K562 (cell line): ENCODE measurements around the gene ATP6V1F. TPM values are rescaled to one million over a fixed set of nuclear protein-coding genes. Genes with fewer than 3 reads are reported as not detected.
A peak's percentile ranks its signal among the peaks of the same experiment; 100 is the strongest.

Experiments
- ATAC-seq: fragments of 200-7000 bp; cut with Tn5 transposase; 3 replicates; pipeline ENCODE4 v1.9.1; 2020; ENCODE audit warnings: moderate library complexity
- BruUV-seq: library from RNA; stranded (reverse); fragments of 400-500 nt; replicated peaks from 2 replicates; lab custom pipeline; 2021; lab: Mats Ljungman, UMichigan
- CTCF ChIA-PET: fragments of 300-600 bp; formaldehyde crosslinking; extraction: SDS; loops from one replicate; lab custom pipeline; 2021; ENCODE audit warnings: low intra/inter-chr PET ratio; lab: Yijun Ruan, JAX
- POLR2A ChIA-PET: fragments of 300-600, 350-650 bp; sonication (Branson Sonifier 250); formaldehyde crosslinking; extraction: SDS; loops from one replicate; lab custom pipeline; 2021; ENCODE audit warnings: antibody characterized with exemption, inconsistent platforms; lab: Yijun Ruan, JAX
- DNase-seq, 4 experiments: peaks; one replicate each; pipeline versions ENCODE4 v3.0.0 to v3.0.0-alpha.2; 2011 to 2018; ENCODE audit warnings: low spot score in 3 of 4, mixed read lengths in 3 of 4; ENCODE audit errors: extremely low read depth in 1 of 4
- FAIRE-seq: peaks from 2 replicates; lab custom pipeline; 2011; peaks lifted over from hg19 to GRCh38; lab: Jason Lieb, UNC
- H2AFZ ChIP-seq: 2 replicates; pipeline ENCODE4 v1.6.0; 2011; ENCODE audit warnings: low read depth, low read length, control low read depth, inconsistent platforms
- H3K27ac ChIP-seq: fragments of 200-600 bp; 3 replicates; pipeline ENCODE4 v1.8.0; 2011; ENCODE audit warnings: low read depth, mild to moderate bottlenecking, control low read depth, inconsistent platforms, low read length, moderate library complexity, mixed read lengths; ENCODE audit errors: extremely low read depth
- H3K27me3 ChIP-seq, 2 experiments: fragments of 300-600 bp in 1 of 2; 2 replicates in 1 of 2; 3 replicates in 1 of 2; pipeline versions ENCODE4 v1.6.0 to v1.8.0; 2011; ENCODE audit warnings: inconsistent platforms in 2 of 2, low read length in 2 of 2, mild to moderate bottlenecking in 1 of 2, mixed read lengths in 1 of 2, moderate library complexity in 1 of 2; ENCODE audit not compliant: control insufficient read depth in 2 of 2, insufficient read depth in 2 of 2
- H3K36me3 ChIP-seq: fragments of 300-600 bp; 3 replicates; pipeline ENCODE4 v1.8.0; 2011; ENCODE audit warnings: mild to moderate bottlenecking, low read length, inconsistent platforms; ENCODE audit not compliant: control insufficient read depth, insufficient read depth
- H3K4me1 ChIP-seq, 2 experiments: fragments of 200-600 bp in 1 of 2; replicated peaks in 1 of 2; 2 replicates in 1 of 2; 3 replicates in 1 of 2; pipeline versions ENCODE4 v1.5.1 to v1.8.0; 2011; ENCODE audit warnings: inconsistent platforms in 2 of 2, low read length in 2 of 2, mild to moderate bottlenecking in 1 of 2, mixed read lengths in 1 of 2, moderate library complexity in 1 of 2; ENCODE audit not compliant: control insufficient read depth in 2 of 2, insufficient read depth in 2 of 2
- H3K4me2 ChIP-seq: 2 replicates; pipeline ENCODE4 v1.6.1; 2011; ENCODE audit warnings: low read length, control low read depth, inconsistent platforms, mixed read lengths; ENCODE audit not compliant: insufficient read depth
- H3K4me3 ChIP-seq: fragments of 200-600 bp; sonication (generic), shearing (Covaris generic); 2 replicates; pipeline ENCODE4 v1.5.1; 2016; ENCODE audit warnings: control low read depth, inconsistent platforms
- H3K79me2 ChIP-seq: fragments of 200-600 bp; 3 replicates; pipeline ENCODE4 v1.8.0; 2011; ENCODE audit warnings: low read length, inconsistent platforms; ENCODE audit not compliant: control insufficient read depth, insufficient read depth
- H3K9ac ChIP-seq, 2 experiments: 2 replicates each; pipeline versions ENCODE4 v1.6.0 to v1.6.1; 2011; ENCODE audit warnings: low read depth in 2 of 2, low read length in 2 of 2, control low read depth in 1 of 2, inconsistent platforms in 1 of 2, mild to moderate bottlenecking in 1 of 2, mixed read lengths in 1 of 2; ENCODE audit not compliant: insufficient read depth in 1 of 2
- H3K9me1 ChIP-seq: one replicate; pipeline ENCODE4 v1.6.0; 2011; ENCODE audit warnings: inconsistent platforms, mild to moderate bottlenecking, low read length, moderate library complexity; ENCODE audit not compliant: control insufficient read depth, insufficient read depth
- H3K9me3 ChIP-seq: replicated peaks from 2 replicates; pipeline ENCODE4 v1.5.1; 2011; ENCODE audit warnings: low read depth, low read length, inconsistent platforms; ENCODE audit not compliant: control insufficient read depth, insufficient read depth
- H4K20me1 ChIP-seq: replicated peaks from 2 replicates; pipeline ENCODE4 v1.6.1; 2011; ENCODE audit warnings: low read length, inconsistent platforms, mixed read lengths; ENCODE audit not compliant: control insufficient read depth, insufficient read depth
- ATF2 ChIP-seq: sonication (generic); formaldehyde crosslinking; IDR thresholded peaks from 2 replicates; pipeline ENCODE4 v1.8.1; 2022; ENCODE audit warnings: missing genetic modification reagents
- CBX1 ChIP-seq: sonication (generic); IDR thresholded peaks from 2 replicates; pipeline ENCODE4 v1.6.1; 2016; ENCODE audit warnings: antibody characterized with exemption, low read depth, mild to moderate bottlenecking
- EHMT2 ChIP-seq: fragments of 450-650 bp; IDR thresholded peaks from 2 replicates; pipeline ENCODE4 v1.6.1; 2018; ENCODE audit warnings: antibody characterized with exemption
- FOXK2 ChIP-seq, 2 experiments: fragments of 450-650 bp; IDR thresholded peaks in 1 of 2; conservative IDR thresholded peaks in 1 of 2; 2 replicates each; pipeline ENCODE4 v1.6.1; 2016; ENCODE audit warnings: low read depth in 2 of 2, mild to moderate bottlenecking in 1 of 2
- KHSRP ChIP-seq: fragments of 450-650 bp; IDR thresholded peaks from 2 replicates; pipeline ENCODE4 v1.6.1; 2017
- MCM3 ChIP-seq: fragments of 450-650 bp; IDR thresholded peaks from 2 replicates; pipeline ENCODE4 v1.6.1; 2016
- MLLT1 ChIP-seq, 2 experiments: fragments of 450-650 bp; IDR thresholded peaks; 2 replicates each; pipeline ENCODE4 v1.6.1; 2016
- NCOA4 ChIP-seq: fragments of 450-650 bp; IDR thresholded peaks from 2 replicates; pipeline ENCODE4 v1.6.1; 2018; ENCODE audit warnings: mild to moderate bottlenecking; ENCODE audit not compliant: partially characterized antibody
- SMARCA4 ChIP-seq: fragments of 450-650 bp; IDR thresholded peaks from 2 replicates; pipeline ENCODE4 v1.6.1; 2016
- SMARCB1 ChIP-seq: IDR thresholded peaks from 2 replicates; pipeline ENCODE4 v1.6.1; 2011; ENCODE audit warnings: improper control_type of control experiment, low read depth; ENCODE audit not compliant: insufficient read length
- STAT6 ChIP-seq: sonication (generic); formaldehyde crosslinking; IDR thresholded peaks from 2 replicates; pipeline ENCODE4 v1.8.1; 2023; ENCODE audit warnings: mild to moderate bottlenecking, missing genetic modification reagents
- TCFL5 ChIP-seq: fragments of 250-450 bp; sonication (Bioruptor Pico); conservative IDR thresholded peaks from 2 replicates; pipeline ENCODE4 v1.6.1; 2021; ENCODE audit warnings: mild to moderate bottlenecking, moderate library complexity, matching md5 sums
- ZBTB5 ChIP-seq: fragments of 450-650 bp; IDR thresholded peaks from 2 replicates; pipeline ENCODE4 v1.6.1; 2017; ENCODE audit warnings: antibody characterized with exemption
- ZNF174 ChIP-seq: fragments of 250-450 bp; sonication (Bioruptor Pico); IDR thresholded peaks from 2 replicates; pipeline ENCODE4 v1.4.0; 2020; ENCODE audit warnings: mild to moderate bottlenecking
- ZNF830 ChIP-seq: fragments of 250-450 bp; sonication (Bioruptor Pico); IDR thresholded peaks from 2 replicates; pipeline ENCODE4 v1.5.0; 2021; ENCODE audit warnings: mild to moderate bottlenecking
- WGBS: fragments of 100-300 bp; shearing (Covaris generic); methylation state at CpG from one replicate; pipeline ENCODE4 v1.1.6; 2016; ENCODE audit warnings: low coverage, mixed read lengths; ENCODE audit not compliant: insufficient coverage; ENCODE audit errors: missing lambda C conversion rate; 5-methylcytosine and 5-hydroxymethylcytosine counted together
- in situ Hi-C: fragments of 300-500 bp; cut with MboI; formaldehyde crosslinking; loops from 4 replicates; pipeline ENCODE4 v1.15.0; 2018; ENCODE audit warnings: inconsistent platforms, mixed read lengths
- intact Hi-C: fragments of 100-400 bp; cut with micrococcal nuclease; formaldehyde crosslinking; loops from 2 replicates; pipeline ENCODE4 v1.14.2; 2022
- polyA plus RNA-seq, 8 experiments: library from polyadenylated mRNA; depleted of rRNA in 4 of 8; stranded (reverse) in 5 of 8; unstranded in 3 of 8; fragments of >200 nt; fragmentation: Nextera tagmentation in 2 of 8; fragmentation: Illumina TruSeq in 1 of 8; extraction: Ambion mirVana in 2 of 8; extraction: Trizol in 1 of 8; gene quantifications; 2 replicates each; pipeline versions ENCODE4 v1.2.1 to v1.2.3, GENCODE V29; 2011 to 2014; ENCODE audit warnings: inconsistent platforms in 1 of 8, missing spikeins in 1 of 8
- total RNA-seq, 7 experiments: library from RNA; depleted of rRNA in 6 of 7; stranded (reverse); fragments of >200 nt in 6 of 7; fragmentation: Illumina TruSeq in 2 of 7; extraction: Trizol in 2 of 7; gene quantifications; 2 replicates each; pipeline versions ENCODE4 v1.2.1 to v1.2.3, GENCODE V29; 2011 to 2021; ENCODE audit warnings: low replicate concordance in 1 of 7

The ATP6V1F gene
- total and polyA plus RNA-seq, 9 of the 15 experiments (the other 6 are each of a cell fraction or from before 2014, with no cell fraction given) = 206 to 1,123 (median 542) TPM

- Histone ChIP-seq H3K9me3 (peaks cover 4% of the 10 kb centered on the region), H4K20me1 (no peaks in the 10 kb centered on the region; the same call in 1 of the 2 replicates), H3K27ac (no peak overlapping the region), H3K27me3 (peaks cover 14 to 45% of the 10 kb centered on the region in 2 experiments), H3K9ac (no peak overlapping the region; a peak in 1 of 4 replicates), H3K79me2 (no peaks in the 10 kb centered on the region), H2AFZ (no peak overlapping the region), H3K9me1 (no peaks in the 10 kb centered on the region), H3K4me1 (peaks cover 0 to 62% of the 10 kb centered on the region in 2 experiments; a peak in 3 of 5 replicates), H3K4me2 (no peak overlapping the region), H3K4me3 (no peak overlapping the region), H3K36me3 (no peaks in the 10 kb centered on the region)
- ATAC-seq = no peak
- no peak for DNase-seq
- WGBS = 25% methylated on average over 7 of the region's 7 CpGs
- in situ Hi-C loops = no loop called here
- ChIA-PET CTCF (interaction anchor here (0.6 kb wide), 1 partner anchor 461 kb away, joined by 3 read pairs; no protein-coding TSS in a partner anchor), POLR2A (no interaction called here)
- intact Hi-C loops = no loop called here
- BruUV-seq = no TSS peak
- FAIRE-seq = peak; percentile 94
- 0 out of 2 replicates have a peak, but pooled peaks have one; percentile 11 for TF ChIP-seq ZBTB5
- peak; percentile 12; the same call in 1 of the 2 replicates for TF ChIP-seq SMARCA4
- no peak for TF ChIP-seq ZNF174 (CRISPR knock-in tag)
- peak; percentile 89 for TF ChIP-seq MCM3
- TF ChIP-seq STAT6 (CRISPR knock-in tag) = no peak
- TF ChIP-seq MLLT1 (IDR thresholded peaks at IDR 0.05) = 0 out of 4 replicates have a peak, but pooled peaks of 1 of the 2 experiments have one; percentile 19
- 0 out of 4 replicates have a peak, but pooled peaks have one; percentile 13 to 28 for TF ChIP-seq FOXK2 (conservative IDR thresholded peaks at IDR 0.05 in 1 of 2, IDR thresholded peaks at IDR 0.05 in 1 of 2; ENCODE audit: low read depth in 2 of 2)
- peak; percentile 11; the same call in 1 of the 2 replicates for TF ChIP-seq EHMT2
- TF ChIP-seq CBX1 = 0 out of 2 replicates have a peak, but pooled peaks have one; percentile 14
- no peak for TF ChIP-seq KHSRP
- TF ChIP-seq ZNF830 (CRISPR knock-in tag) = no peak
- TF ChIP-seq TCFL5 (CRISPR knock-in tag) = no peak
- no peak for TF ChIP-seq SMARCB1
- TF ChIP-seq NCOA4 = peak; percentile 10
- TF ChIP-seq ATF2 (CRISPR knock-in tag) = 0 out of 2 replicates have a peak, but pooled peaks have one; percentile 19
Observed at GRCh38 chr7:128888039-128888755, 25.5 kb downstream of the ATP6V1F start.
